HG03066 (cell line): ENCODE results near the gene TBXAS1.
A peak's percentile ranks its signal among the peaks of the same experiment; 100 is the strongest.

ENCODE experiments used
- ATAC-seq: cut with Tn5 transposase; IDR thresholded peaks from one replicate; pipeline ENCODE4 v1.9.1; 2021; ENCODE audit warnings: low read depth; ENCODE audit not compliant: unreplicated experiment

TBXAS1 gene

DNA sequence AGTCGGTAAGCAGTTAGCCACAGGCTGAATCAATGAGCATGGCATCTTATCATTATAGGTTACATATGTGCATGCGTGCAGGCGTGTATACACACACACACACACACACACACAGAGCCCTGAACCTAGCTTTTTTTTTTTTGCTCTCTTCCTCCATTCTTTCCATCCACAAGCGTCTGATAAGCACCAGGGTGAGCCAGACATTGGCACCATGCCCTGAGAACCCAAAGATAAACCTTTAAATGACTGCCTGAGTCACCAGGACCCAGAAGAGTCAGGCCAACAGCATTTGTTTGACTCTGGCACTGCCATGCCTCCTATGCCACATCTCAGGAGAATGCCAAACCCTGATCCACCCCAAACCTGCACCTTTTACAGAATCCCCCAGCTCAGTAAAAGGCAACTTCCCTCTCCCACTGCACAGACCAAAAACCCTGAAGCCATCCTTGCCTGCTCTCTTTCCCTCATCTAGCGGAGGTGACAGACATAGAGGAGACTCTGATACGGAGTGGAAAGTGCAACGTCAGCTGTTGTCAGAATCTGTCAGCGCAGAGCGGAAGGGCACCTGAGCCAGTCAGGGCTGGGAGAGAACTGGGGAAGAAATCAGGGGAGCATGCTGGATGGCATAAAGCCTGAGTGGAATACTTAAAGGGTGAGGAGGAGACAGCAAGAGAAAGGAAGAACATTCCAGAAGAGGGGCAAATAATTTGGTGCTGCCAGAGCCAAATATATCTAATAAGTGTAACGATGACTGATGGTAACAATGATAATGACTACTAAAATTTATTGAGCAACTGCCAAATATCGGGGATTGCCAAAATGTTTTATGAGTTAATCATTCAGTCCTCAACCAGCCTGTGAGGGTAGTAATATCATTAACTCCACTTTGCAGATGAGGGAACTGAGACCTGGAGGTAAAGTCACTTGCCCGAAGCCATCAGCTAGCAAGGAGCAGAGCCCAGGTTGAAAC is 230.5 kb downstream of the TBXAS1 start:
- ATAC-seq, result no peak

DNA sequence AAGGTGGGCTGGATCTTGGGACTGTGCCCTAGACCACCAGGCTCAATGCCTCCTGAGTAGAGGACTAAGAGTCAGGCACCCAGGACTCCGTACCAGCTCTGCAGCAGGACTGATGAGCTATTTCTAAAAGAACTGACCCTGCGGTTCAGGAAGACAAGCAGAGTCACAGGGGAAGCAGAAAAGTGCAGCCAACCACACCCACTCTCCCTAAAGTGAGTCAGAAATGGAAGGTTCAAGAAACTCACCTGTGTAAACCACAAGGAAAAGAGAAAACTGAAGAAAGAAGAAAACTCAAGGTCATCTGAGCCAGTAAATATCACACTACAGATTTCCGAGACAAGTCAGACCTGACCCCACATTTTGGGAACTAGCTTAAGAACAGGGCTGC is 231.2 kb downstream of the TBXAS1 start:
- no peak for ATAC-seq

DNA sequence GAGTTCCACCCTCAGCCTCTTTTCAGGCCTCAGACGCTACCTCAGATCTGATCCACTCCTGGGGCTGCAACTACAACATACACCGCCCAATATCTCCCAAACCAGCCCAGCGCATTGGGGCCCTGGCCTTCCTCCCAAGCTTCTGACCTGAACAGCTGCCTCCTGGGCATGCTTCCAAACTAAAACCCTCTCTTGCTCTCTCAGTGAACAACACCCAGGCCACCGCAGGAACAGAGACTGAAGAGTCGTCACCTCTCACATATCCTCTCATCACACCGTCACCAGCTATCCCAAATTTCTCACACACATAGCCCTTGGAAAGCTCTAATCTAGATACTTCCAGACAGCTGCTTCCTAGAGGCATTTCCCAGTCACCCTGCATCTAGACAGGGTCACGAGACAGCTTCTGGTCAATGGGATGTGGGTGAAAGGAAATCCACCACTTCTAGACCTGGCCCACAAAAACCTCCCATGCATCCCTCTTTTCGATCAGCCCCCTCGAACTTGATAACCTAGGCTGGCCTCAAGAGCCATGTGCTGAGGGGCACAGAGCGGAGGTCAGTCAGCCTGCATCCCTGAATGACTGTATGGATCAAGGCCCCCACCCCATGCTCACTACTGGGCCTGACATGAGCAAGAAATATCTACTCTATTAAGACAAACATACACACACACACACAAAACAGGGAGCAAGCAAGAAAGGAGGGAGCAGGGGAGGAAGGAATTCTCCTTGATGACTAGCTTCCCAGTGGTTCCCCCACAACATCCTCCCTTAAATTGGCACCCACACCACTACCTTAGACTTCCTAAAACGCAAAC is 231.9 kb downstream of the TBXAS1 start:
- no peak for ATAC-seq

DNA sequence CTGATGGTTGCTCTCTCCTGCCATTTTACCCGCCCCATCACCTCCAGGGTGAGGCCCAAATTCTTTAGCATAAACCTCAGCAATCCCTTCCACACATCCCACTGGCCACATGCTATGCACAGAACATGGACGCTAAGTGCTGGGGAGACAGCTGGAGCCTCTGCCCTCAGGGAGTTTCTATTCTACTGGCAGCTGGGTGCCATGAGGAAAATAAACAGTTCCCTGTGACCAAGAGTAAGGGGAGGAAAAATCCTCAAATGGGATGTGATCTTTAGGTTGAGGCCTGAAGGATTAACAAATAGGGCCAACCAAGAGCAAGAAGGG is 232.5 kb downstream of the TBXAS1 start:
- ATAC-seq, result no peak

DNA sequence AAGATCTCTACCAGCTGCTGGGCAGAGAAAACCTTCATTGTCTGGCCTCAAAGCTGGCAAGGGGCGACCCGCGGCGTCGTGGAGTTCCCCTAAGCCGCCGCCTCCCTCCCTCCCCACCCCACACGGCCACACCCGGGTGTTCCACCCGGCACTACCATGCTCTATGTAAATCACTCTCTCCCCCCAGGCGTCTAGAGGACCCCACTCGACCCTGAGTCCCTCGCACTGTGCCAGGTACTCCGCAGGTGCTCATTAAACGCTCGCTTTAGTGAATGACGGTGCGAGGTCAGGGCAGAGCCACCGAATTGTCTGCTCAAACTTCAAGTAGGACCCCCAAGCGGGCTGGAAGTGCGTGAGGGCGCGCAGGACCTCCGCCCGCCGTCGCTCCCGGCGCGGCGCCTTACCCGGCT is 233.1 kb downstream of the TBXAS1 start:
- ATAC-seq, result peak; percentile 33

DNA sequence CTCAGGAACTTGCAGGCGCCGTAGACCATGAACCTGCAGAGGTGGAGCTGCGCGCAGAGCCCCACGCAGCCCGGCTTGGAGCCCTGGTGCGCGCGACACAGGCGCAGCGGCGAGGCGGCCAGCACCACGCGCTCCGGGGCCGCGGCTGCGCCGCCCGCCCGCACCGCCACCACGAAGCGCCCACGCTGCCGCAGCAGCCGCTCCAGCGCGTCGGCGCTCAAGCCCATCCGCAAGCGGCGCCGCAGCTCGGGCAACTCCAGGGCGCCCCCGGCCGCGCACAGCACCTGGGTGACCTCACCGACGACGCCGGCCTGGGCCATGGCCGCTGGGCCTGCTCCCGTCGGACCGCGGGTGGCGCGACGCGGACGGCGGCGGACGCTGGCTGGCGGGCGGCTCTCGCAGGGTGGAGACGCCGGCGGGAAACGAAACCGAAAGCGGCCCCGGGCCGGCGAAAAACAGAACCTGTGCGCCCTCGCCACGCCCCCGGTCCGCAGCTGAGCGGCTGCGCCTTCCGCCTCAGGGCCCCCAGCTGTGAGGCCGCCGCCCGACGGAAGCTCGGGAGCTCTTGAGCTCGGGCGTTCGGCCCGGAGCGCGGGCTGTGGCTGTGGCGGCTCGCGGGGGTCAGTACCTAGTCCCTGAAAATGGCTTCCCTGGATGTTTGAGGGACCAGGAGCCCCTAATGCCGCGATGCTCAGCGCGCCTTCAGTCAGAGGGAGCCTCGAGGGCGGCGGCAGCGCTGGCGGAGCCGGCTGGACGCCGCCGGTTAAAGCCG is 233.7 kb downstream of the TBXAS1 start, which contains the start of gene PARP12:
Gene PARP12, minus strand, starts transcription at position 424 of the 772 bp plus-strand sequence. Its CDS starts 104 bp downstream, at position 320.
- peak; percentile 87 for ATAC-seq

DNA sequence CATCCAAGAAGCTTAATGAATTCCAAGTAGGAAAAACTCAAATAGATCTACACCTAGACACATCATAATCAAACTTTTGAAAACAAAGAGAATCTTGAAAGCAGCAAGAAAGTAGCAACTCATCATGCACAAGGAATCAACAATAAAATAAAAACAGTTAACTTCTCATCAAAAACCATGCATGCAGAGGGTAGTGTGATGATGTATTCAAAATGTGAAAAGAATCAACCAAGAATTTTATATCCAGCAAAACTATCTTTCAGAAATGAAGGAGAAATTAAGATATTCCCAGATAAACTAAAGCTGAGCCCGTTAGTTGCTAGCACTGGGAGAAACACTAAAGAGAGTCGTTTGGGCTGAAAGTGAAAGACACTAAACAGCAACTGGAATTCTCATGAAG is 238.0 kb downstream of the TBXAS1 start:
- ATAC-seq, result no peak

DNA sequence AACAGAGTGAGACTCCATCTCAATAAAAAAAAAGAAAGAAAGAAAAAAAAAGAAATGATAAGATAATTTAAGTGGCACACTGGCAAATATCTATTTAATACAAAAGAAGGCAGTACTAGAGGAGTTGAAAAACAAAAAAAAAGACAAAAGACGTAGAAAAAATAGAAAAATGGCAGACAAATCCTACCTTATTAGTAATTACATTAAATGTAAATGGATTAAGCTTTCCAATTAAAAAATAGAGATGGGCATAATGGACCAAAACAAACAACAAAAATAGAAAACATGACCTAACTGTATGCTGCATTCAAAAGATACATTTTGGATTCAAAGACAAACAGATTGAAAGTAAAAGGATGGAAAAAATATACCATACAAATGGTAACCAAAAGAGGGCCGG is 239.0 kb downstream of the TBXAS1 start:
- ATAC-seq, result no peak

DNA sequence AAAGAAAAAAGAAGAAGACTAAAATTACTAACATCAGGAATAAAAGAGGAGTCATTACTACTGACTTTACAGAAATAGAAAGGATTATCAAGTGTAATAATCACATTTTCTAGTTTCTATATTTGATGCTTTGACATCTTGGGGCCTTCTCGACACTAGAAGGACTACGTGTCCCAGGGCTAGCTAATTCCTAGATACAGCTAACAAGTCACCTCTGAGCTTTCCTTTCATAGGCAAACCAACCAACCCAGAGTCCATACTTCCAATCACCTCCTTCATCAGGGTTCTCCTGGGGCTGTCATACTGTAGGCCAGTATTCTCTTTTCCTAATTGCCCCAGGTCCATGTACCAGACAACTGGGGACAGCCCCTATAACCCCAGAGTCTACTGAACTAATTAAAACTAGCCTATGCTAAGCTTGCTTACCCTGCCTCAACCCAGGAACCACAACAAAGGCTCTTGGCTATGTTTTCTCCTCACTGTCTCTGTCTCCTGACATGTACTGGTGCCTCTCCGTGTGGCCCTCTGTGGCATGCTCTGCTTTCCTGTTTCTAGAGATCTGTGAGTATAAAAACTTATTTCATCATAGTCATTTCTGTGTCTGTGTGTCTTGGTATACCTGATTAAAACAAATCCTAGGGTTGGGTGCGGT is 240.4 kb downstream of the TBXAS1 start:
- ATAC-seq, result no peak
